HepG2 (cell line): Measurements from ENCODE around the gene RPS4Y1. TPM values are rescaled to one million over a fixed set of nuclear protein-coding genes. Genes with fewer than 3 reads are reported as not detected.

Source experiments
- GFI1 ChIP-seq: sonication (generic); formaldehyde crosslinking; IDR thresholded peaks from 2 replicates; pipeline ENCODE4 v1.5.0; 2020; ENCODE audit warnings: missing genetic modification reagents, mild to moderate bottlenecking, borderline replicate concordance
- GZF1 ChIP-seq: sonication (generic); formaldehyde crosslinking; IDR thresholded peaks from 2 replicates; pipeline ENCODE4 v1.5.1; 2020; ENCODE audit warnings: mild to moderate bottlenecking, missing genetic modification reagents
- HNF1B ChIP-seq: sonication (generic); formaldehyde crosslinking; IDR thresholded peaks from 2 replicates; pipeline ENCODE4 v1.5.1; 2020; ENCODE audit warnings: mild to moderate bottlenecking, moderate library complexity, missing genetic modification reagents
- HNF4G ChIP-seq, 2 experiments: sonication (generic) in 1 of 2; formaldehyde crosslinking in 1 of 2; IDR thresholded peaks; 2 replicates each; pipeline versions ENCODE4 v1.4.0 to v1.6.1; 2011 to 2020; ENCODE audit warnings: borderline replicate concordance in 2 of 2, low read depth in 2 of 2, mild to moderate bottlenecking in 2 of 2, low read length in 1 of 2, missing genetic modification reagents in 1 of 2, moderate library complexity in 1 of 2
- HOMEZ ChIP-seq: IDR thresholded peaks from 2 replicates; pipeline ENCODE4 v1.6.1; 2016; ENCODE audit warnings: low read depth
- KMT2B ChIP-seq: IDR thresholded peaks from 2 replicates; pipeline ENCODE4 v1.6.1; 2016; ENCODE audit warnings: missing genetic modification reagents, missing compliant biosample characterization
- NR2F6 ChIP-seq, 2 experiments: IDR thresholded peaks; 2 replicates each; pipeline ENCODE4 v1.6.1; 2016; ENCODE audit warnings: antibody characterized with exemption in 1 of 2, mild to moderate bottlenecking in 1 of 2
- REST ChIP-seq, 2 experiments: IDR thresholded peaks; 2 replicates each; pipeline ENCODE4 v1.6.1; 2011 to 2012; ENCODE audit warnings: low read length in 2 of 2, borderline replicate concordance in 1 of 2, low read depth in 1 of 2, mild to moderate bottlenecking in 1 of 2, moderate library complexity in 1 of 2
- SNAPC2 ChIP-seq: sonication (generic); formaldehyde crosslinking; IDR thresholded peaks from 2 replicates; pipeline ENCODE4 v1.8.1; 2022; ENCODE audit warnings: mild to moderate bottlenecking, missing genetic modification reagents
- ZBTB14 ChIP-seq: sonication (generic); formaldehyde crosslinking; IDR thresholded peaks from 2 replicates; pipeline ENCODE4 v1.4.0; 2020; ENCODE audit warnings: missing genetic modification reagents
- ZNF333 ChIP-seq: sonication (generic); formaldehyde crosslinking; IDR thresholded peaks from 2 replicates; pipeline ENCODE4 v1.4.0; 2020; ENCODE audit warnings: mild to moderate bottlenecking, missing genetic modification reagents, borderline replicate concordance
- ZNF496 ChIP-seq: sonication (generic); formaldehyde crosslinking; IDR thresholded peaks from 2 replicates; pipeline ENCODE4 v1.8.1; 2023; ENCODE audit warnings: mild to moderate bottlenecking, moderate library complexity, missing genetic modification reagents; ENCODE audit not compliant: insufficient replicate concordance
- ZNF570 ChIP-seq: sonication (generic); formaldehyde crosslinking; IDR thresholded peaks from 2 replicates; pipeline ENCODE4 v1.4.0; 2020; ENCODE audit warnings: mild to moderate bottlenecking, missing genetic modification reagents, borderline replicate concordance
- ZSCAN25 ChIP-seq: sonication (generic); formaldehyde crosslinking; IDR thresholded peaks from 2 replicates; pipeline ENCODE4 v1.8.0; 2022; ENCODE audit warnings: mild to moderate bottlenecking, missing genetic modification reagents
- ZSCAN29 ChIP-seq: sonication (generic); formaldehyde crosslinking; conservative IDR thresholded peaks from 2 replicates; pipeline ENCODE4 v1.4.0; 2020; ENCODE audit warnings: mild to moderate bottlenecking, missing genetic modification reagents
- polyA plus RNA-seq, 8 experiments: library from polyadenylated mRNA; depleted of rRNA in 3 of 8; stranded (reverse) in 7 of 8; unstranded in 1 of 8; fragments of >200 nt; fragmentation: Illumina TruSeq in 4 of 8; extraction: Trizol in 4 of 8; gene quantifications; 2 replicates each; pipeline versions ENCODE4 v1.2.1 to v1.2.3, GENCODE V29; 2011 to 2016; ENCODE audit warnings: low read depth in 4 of 8, missing spikeins in 1 of 8, mixed read lengths in 1 of 8; ENCODE audit not compliant: insufficient read depth in 1 of 8
- total RNA-seq, 5 experiments: library from RNA; depleted of rRNA; stranded (reverse); fragments of >200 nt; fragmentation: Illumina TruSeq; extraction: Trizol; gene quantifications; 2 replicates each; pipeline ENCODE4 v1.2.3, GENCODE V29; 2016; ENCODE audit warnings: low read depth in 1 of 5
- TF ChIP-seq, protein P1 (sequence below): sonication (generic); formaldehyde crosslinking; IDR thresholded peaks from 2 replicates; pipeline ENCODE4 v1.5.0; 2020; ENCODE audit warnings: missing genetic modification reagents
- TF ChIP-seq, protein P2 (sequence below): sonication (generic); formaldehyde crosslinking; IDR thresholded peaks from 2 replicates; pipeline ENCODE4 v1.4.0; 2020; ENCODE audit warnings: low read depth, mild to moderate bottlenecking, missing genetic modification reagents

Gene RPS4Y1
- total and polyA plus RNA-seq, 2 of the 13 experiments (the other 11 are each of a cell fraction or from before 2014, with no cell fraction given) = 461 to 1,080 TPM

DNA sequence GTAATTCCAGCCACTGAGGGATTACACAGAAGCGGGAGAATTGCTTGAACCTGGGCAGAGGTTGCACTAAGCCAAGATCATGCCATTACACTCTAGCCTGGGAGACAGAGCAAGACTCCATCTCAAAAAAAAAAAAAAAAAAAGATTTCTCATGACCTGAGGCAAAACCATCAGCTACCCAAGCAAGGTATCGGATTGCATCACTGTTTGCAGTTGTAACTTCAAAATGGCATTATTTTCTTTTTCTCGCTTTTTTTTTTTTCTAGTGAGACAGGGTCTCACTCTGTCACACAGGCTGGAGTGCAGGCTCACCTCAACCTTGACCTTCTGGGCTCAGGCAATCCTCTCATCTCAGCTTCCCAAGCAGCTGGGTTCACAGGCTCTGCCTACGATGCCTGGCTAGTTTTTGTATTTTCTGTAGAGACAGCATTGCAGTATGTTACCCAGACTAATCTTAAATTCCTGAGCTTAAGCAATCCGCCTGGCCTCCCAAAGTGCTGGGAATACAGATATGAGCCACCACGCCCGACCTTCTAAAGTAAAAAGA is 44.4 kb upstream of the RPS4Y1 start (continued):
- TF ChIP-seq HOMEZ (CRISPR knock-in tag) (no peak), ZNF333 (no peak), HNF1B (CRISPR knock-in tag) (no peak), HNF4G (IDR thresholded peaks at IDR 0.05; ENCODE audit: borderline replicate concordance, low read depth, low read length) (no peak), HNF4G (CRISPR knock-in tag; IDR thresholded peaks at IDR 0.05; ENCODE audit: borderline replicate concordance, low read depth) (no peak), ZBTB14 (CRISPR knock-in tag) (no peak), NR2F6 (IDR thresholded peaks at IDR 0.05) (no peak), NR2F6 (CRISPR knock-in tag; IDR thresholded peaks at IDR 0.05) (peak; percentile 73; the same call in 1 of the 2 replicates), ZNF496 (CRISPR knock-in tag) (no peak), ZNF570 (CRISPR knock-in tag) (no peak), KMT2B (CRISPR knock-in tag) (no peak), ZSCAN29 (CRISPR knock-in tag) (no peak), SNAPC2 (CRISPR knock-in tag) (no peak), REST (IDR thresholded peaks at IDR 0.05; ENCODE audit: borderline replicate concordance in 1 of 2, low read depth in 1 of 2, low read length in 2 of 2) (no peak), GFI1 (CRISPR knock-in tag) (no peak), GZF1 (CRISPR knock-in tag) (no peak), ZSCAN25 (CRISPR knock-in tag) (no peak)
- TF ChIP-seq, protein P1, sequence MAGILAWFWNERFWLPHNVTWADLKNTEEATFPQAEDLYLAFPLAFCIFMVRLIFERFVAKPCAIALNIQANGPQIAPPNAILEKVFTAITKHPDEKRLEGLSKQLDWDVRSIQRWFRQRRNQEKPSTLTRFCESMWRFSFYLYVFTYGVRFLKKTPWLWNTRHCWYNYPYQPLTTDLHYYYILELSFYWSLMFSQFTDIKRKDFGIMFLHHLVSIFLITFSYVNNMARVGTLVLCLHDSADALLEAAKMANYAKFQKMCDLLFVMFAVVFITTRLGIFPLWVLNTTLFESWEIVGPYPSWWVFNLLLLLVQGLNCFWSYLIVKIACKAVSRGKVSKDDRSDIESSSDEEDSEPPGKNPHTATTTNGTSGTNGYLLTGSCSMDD (CRISPR knock-in tag) = no peak
- TF ChIP-seq, protein P2, sequence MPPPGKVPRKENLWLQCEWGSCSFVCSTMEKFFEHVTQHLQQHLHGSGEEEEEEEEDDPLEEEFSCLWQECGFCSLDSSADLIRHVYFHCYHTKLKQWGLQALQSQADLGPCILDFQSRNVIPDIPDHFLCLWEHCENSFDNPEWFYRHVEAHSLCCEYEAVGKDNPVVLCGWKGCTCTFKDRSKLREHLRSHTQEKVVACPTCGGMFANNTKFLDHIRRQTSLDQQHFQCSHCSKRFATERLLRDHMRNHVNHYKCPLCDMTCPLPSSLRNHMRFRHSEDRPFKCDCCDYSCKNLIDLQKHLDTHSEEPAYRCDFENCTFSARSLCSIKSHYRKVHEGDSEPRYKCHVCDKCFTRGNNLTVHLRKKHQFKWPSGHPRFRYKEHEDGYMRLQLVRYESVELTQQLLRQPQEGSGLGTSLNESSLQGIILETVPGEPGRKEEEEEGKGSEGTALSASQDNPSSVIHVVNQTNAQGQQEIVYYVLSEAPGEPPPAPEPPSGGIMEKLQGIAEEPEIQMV (CRISPR knock-in tag) = no peak
